Activated CD4-positive, alpha-beta T cell treated with anti-CD3 and anti-CD28 coated beads, Interleukin-2, amount 10 ng/mL, durations not matched to agents 7 days and 5 days (primary cell): ENCODE measurements around the gene OSGIN1. TPM values are rescaled to one million over a fixed set of nuclear protein-coding genes. Genes with fewer than 3 reads are reported as not detected.
"Not testable (repeated sequence)": the region's sequence is repeated elsewhere in the genome, so short reads cannot be mapped to it uniquely, and the experiment has no call there.

Source experiments
- CTCF ChIA-PET: fragments of 350-600 bp; sonication (Branson Sonifier 250); formaldehyde crosslinking; loops from one replicate; lab custom pipeline; 2021; ENCODE audit warnings: antibody characterized with exemption; lab: Charles Lee
- POLR2A ChIA-PET: fragments of 350-600 bp; sonication (Branson Sonifier 250); formaldehyde crosslinking; loops from one replicate; lab custom pipeline; 2021; ENCODE audit warnings: antibody characterized with exemption; lab: Charles Lee
- DNase-seq: peaks from one replicate; pipeline ENCODE4 v3.0.0-alpha.2; 2020
- H3K27ac Mint-ChIP-seq: one replicate; pipeline ENCODE4 v1.8.0; 2021; ENCODE audit warnings: mild to moderate bottlenecking, moderate library complexity, mixed read lengths
- H3K27me3 Mint-ChIP-seq: one replicate; pipeline ENCODE4 v1.8.0; 2021; ENCODE audit warnings: mixed read lengths
- H3K36me3 Mint-ChIP-seq: one replicate; pipeline ENCODE4 v1.8.0; 2021; ENCODE audit warnings: low read depth, mixed read lengths
- H3K4me1 Mint-ChIP-seq: one replicate; pipeline ENCODE4 v1.8.0; 2021; ENCODE audit warnings: mixed read lengths
- H3K4me3 Mint-ChIP-seq: one replicate; pipeline ENCODE4 v1.8.0; 2021; ENCODE audit warnings: mild to moderate bottlenecking, moderate library complexity, mixed read lengths
- H3K9me3 Mint-ChIP-seq: one replicate; pipeline ENCODE4 v1.8.0; 2021; ENCODE audit warnings: mixed read lengths
- total RNA-seq, 2 experiments: library from RNA; stranded (reverse); gene quantifications; one replicate each; pipeline ENCODE4 v1.2.3, GENCODE V29; 2021

OSGIN1 gene
- total RNA-seq, 2 experiments from 2014 or later = 0.48 to 0.77 TPM

- Mint-ChIP-seq H3K4me1 (peaks cover 9% of the 10 kb centered on the region), H3K27me3 (no peaks in the 10 kb centered on the region), H3K27ac (no peak overlapping the region), H3K36me3 (no peaks in the 10 kb centered on the region), H3K4me3 (no peak overlapping the region), H3K9me3 (no peaks in the 10 kb centered on the region)
- no peak for DNase-seq
- CTCF ChIA-PET = no interaction called here
- POLR2A ChIA-PET = no interaction called here
These were observed 13.7 kb upstream of the OSGIN1 start for GRCh38 chr16:83939266-83939855.

- H3K27me3 Mint-ChIP-seq = no peaks in the 10 kb centered on the region
- H3K9me3 Mint-ChIP-seq = no peaks in the 10 kb centered on the region
- no peak overlapping the region for H3K27ac Mint-ChIP-seq
- ChIA-PET CTCF (no interaction called here), POLR2A (no interaction called here)
- no peaks in the 10 kb centered on the region for H3K36me3 Mint-ChIP-seq
- DNase-seq = no peak
- H3K4me1 Mint-ChIP-seq = peaks cover 9% of the 10 kb centered on the region
- no peak overlapping the region for H3K4me3 Mint-ChIP-seq
These were observed 12.9 kb upstream of the OSGIN1 start for GRCh38 chr16:83940119-83940518.

- peaks cover 9% of the 10 kb centered on the region for H3K4me1 Mint-ChIP-seq
- no peak overlapping the region for H3K4me3 Mint-ChIP-seq
- no peak for DNase-seq
- no peaks in the 10 kb centered on the region for H3K9me3 Mint-ChIP-seq
- no peaks in the 10 kb centered on the region for H3K27me3 Mint-ChIP-seq
- H3K36me3 Mint-ChIP-seq = no peaks in the 10 kb centered on the region
- no peak overlapping the region for H3K27ac Mint-ChIP-seq
- POLR2A ChIA-PET = no interaction called here
- CTCF ChIA-PET = no interaction called here
These were observed 12.2 kb upstream of the OSGIN1 start for GRCh38 chr16:83940630-83941378.

- H3K27me3 Mint-ChIP-seq, H3K4me3 Mint-ChIP-seq, H3K9me3 Mint-ChIP-seq, POLR2A ChIA-PET, DNase-seq, H3K4me1 Mint-ChIP-seq, H3K36me3 Mint-ChIP-seq, CTCF ChIA-PET, H3K27ac Mint-ChIP-seq: not testable (repeated sequence)
These were observed 11.5 kb upstream of the OSGIN1 start for GRCh38 chr16:83941546-83941945.

- H3K9me3 Mint-ChIP-seq = no peaks in the 10 kb centered on the region
- ChIA-PET POLR2A (no interaction called here), CTCF (no interaction called here)
- H3K36me3 Mint-ChIP-seq = no peaks in the 10 kb centered on the region
- peaks cover 9% of the 10 kb centered on the region for H3K4me1 Mint-ChIP-seq
- no peak for DNase-seq
- H3K4me3 Mint-ChIP-seq = no peak overlapping the region
- no peaks in the 10 kb centered on the region for H3K27me3 Mint-ChIP-seq
- no peak overlapping the region for H3K27ac Mint-ChIP-seq
These were observed 11.0 kb upstream of the OSGIN1 start for GRCh38 chr16:83942074-83942473.

GRCh38 chr16:83942815-83943515 lies 10.1 kb upstream of the OSGIN1 start:
- Mint-ChIP-seq H3K4me1 (peaks cover 9% of the 10 kb centered on the region), H3K27ac (no peak overlapping the region), H3K36me3 (no peaks in the 10 kb centered on the region), H3K27me3 (no peaks in the 10 kb centered on the region), H3K4me3 (no peak overlapping the region), H3K9me3 (no peaks in the 10 kb centered on the region)
- POLR2A ChIA-PET = no interaction called here
- CTCF ChIA-PET = no interaction called here
- DNase-seq = no peak

- CTCF ChIA-PET = interaction anchor here (0.6 kb wide), 1 partner anchor 782 kb away, joined by 3 read pairs; no protein-coding TSS in a partner anchor
- H3K36me3 Mint-ChIP-seq = no peaks in the 10 kb centered on the region
- no peak overlapping the region for H3K4me3 Mint-ChIP-seq
- H3K27me3 Mint-ChIP-seq = no peaks in the 10 kb centered on the region
- H3K4me1 Mint-ChIP-seq = peaks cover 9% of the 10 kb centered on the region
- no peak for DNase-seq
- H3K27ac Mint-ChIP-seq = no peak overlapping the region
- no peaks in the 10 kb centered on the region for H3K9me3 Mint-ChIP-seq
- POLR2A ChIA-PET = no interaction called here
These were observed 9.5 kb upstream of the OSGIN1 start for GRCh38 chr16:83943516-83944050.

- no peaks in the 10 kb centered on the region for H3K36me3 Mint-ChIP-seq
- H3K4me3 Mint-ChIP-seq = no peak overlapping the region
- no peaks in the 10 kb centered on the region for H3K9me3 Mint-ChIP-seq
- DNase-seq = no peak
- H3K27ac Mint-ChIP-seq = no peak overlapping the region
- H3K27me3 Mint-ChIP-seq = no peaks in the 10 kb centered on the region
- H3K4me1 Mint-ChIP-seq = no peaks in the 10 kb centered on the region
- ChIA-PET POLR2A (no interaction called here), CTCF (no interaction called here)
These were observed 7.5 kb upstream of the OSGIN1 start for GRCh38 chr16:83945587-83945986.

GRCh38 chr16:83946154-83946780 lies 6.8 kb upstream of the OSGIN1 start:
- Mint-ChIP-seq H3K4me3 (no peak overlapping the region), H3K36me3 (no peaks in the 10 kb centered on the region), H3K27me3 (no peaks in the 10 kb centered on the region), H3K27ac (peak overlapping the region; percentile 19), H3K4me1 (no peaks in the 10 kb centered on the region), H3K9me3 (no peaks in the 10 kb centered on the region)
- ChIA-PET CTCF (no interaction called here), POLR2A (no interaction called here)
- no peak for DNase-seq

- Mint-ChIP-seq H3K4me3 (no peak overlapping the region), H3K36me3 (no peaks in the 10 kb centered on the region), H3K4me1 (no peaks in the 10 kb centered on the region), H3K27me3 (no peaks in the 10 kb centered on the region), H3K27ac (no peak overlapping the region), H3K9me3 (no peaks in the 10 kb centered on the region)
- DNase-seq = no peak
- POLR2A ChIA-PET = no interaction called here
- CTCF ChIA-PET = no interaction called here
These were observed 6.1 kb upstream of the OSGIN1 start for GRCh38 chr16:83946781-83947566.

GRCh38 chr16:83947642-83948234 lies 5.3 kb upstream of the OSGIN1 start:
- Mint-ChIP-seq H3K27me3 (no peaks in the 10 kb centered on the region), H3K27ac (no peak overlapping the region), H3K36me3 (no peaks in the 10 kb centered on the region), H3K9me3 (no peaks in the 10 kb centered on the region), H3K4me3 (no peak overlapping the region), H3K4me1 (peaks cover 2% of the 10 kb centered on the region)
- ChIA-PET CTCF (no interaction called here), POLR2A (no interaction called here)
- DNase-seq = no peak
